Breast epithelium (tissue), 4 donors: ENCODE measurements around the gene AFF3. TPM values are rescaled to one million over a fixed set of nuclear protein-coding genes. Genes with fewer than 3 reads are reported as not detected.

Source experiments
- DNase-seq, 2 donors: peaks; one replicate each; pipeline ENCODE4 v3.0.0-alpha.2; 2019; ENCODE audit warnings: low spot score in 2 of 2
- H3K27ac ChIP-seq, 2 donors: fragments of 200-600 bp; sonication (generic) in 1 of 2; one replicate each; pipeline ENCODE4 v1.5.1; 2016 to 2019; ENCODE audit warnings: mild to moderate bottlenecking in 1 of 2
- H3K27me3 ChIP-seq, 2 donors: fragments of 200-600 bp; sonication (generic) in 1 of 2; one replicate each; pipeline versions ENCODE4 v1.5.1 to v1.6.0; 2017 to 2019; ENCODE audit warnings: control low read depth in 1 of 2, mild to moderate bottlenecking in 1 of 2
- H3K36me3 ChIP-seq: fragments of 200-600 bp; one replicate; pipeline ENCODE4 v1.5.1; 2019
- H3K4me1 ChIP-seq, 2 donors: fragments of 200-600 bp; sonication (generic); one replicate each; pipeline ENCODE4 v1.5.1; 2016 to 2019; ENCODE audit warnings: control low read depth in 1 of 2
- H3K4me3 ChIP-seq, 3 donors: fragments of 200-600 bp; sonication (generic); 1 replicate in 2 of 3; 2 replicates in 1 of 3; pipeline ENCODE4 v1.5.1; 2016 to 2019; ENCODE audit warnings: mild to moderate bottlenecking in 3 of 3, moderate library complexity in 2 of 3
- H3K9me3 ChIP-seq, 2 donors: fragments of 200-600 bp; sonication (generic) in 1 of 2; one replicate each; pipeline ENCODE4 v1.5.1; 2016 to 2019; ENCODE audit warnings: control low read depth in 1 of 2
- CTCF ChIP-seq, 3 donors: fragments of 450-650 bp; IDR thresholded peaks; one replicate each; pipeline ENCODE4 v1.5.1; 2016 to 2017; ENCODE audit warnings: antibody characterized with exemption in 3 of 3, mild to moderate bottlenecking in 3 of 3, moderate library complexity in 3 of 3
- POLR2A ChIP-seq: fragments of 450-650 bp; IDR thresholded peaks from one replicate; pipeline ENCODE4 v1.6.1; 2016; ENCODE audit warnings: antibody characterized with exemption, mild to moderate bottlenecking, moderate library complexity
- POLR2AphosphoS5 ChIP-seq, 3 donors: sonication (generic); formaldehyde crosslinking; IDR thresholded peaks; one replicate each; pipeline ENCODE4 v1.6.1; 2017; ENCODE audit warnings: antibody characterized with exemption in 3 of 3
- intact Hi-C: fragments of 100-400 bp; cut with DNase I; formaldehyde crosslinking; loops from one replicate; pipeline ENCODE4 v1.15.1; 2023; ENCODE audit warnings: low total_unique reads
- total RNA-seq, 3 donors: library from RNA; depleted of rRNA; stranded (reverse); fragments of >200 nt; gene quantifications; one replicate each; pipeline ENCODE4 v1.1.0, GENCODE V29; 2016

Gene AFF3
- total RNA-seq, 3 donors from 2014 or later = 8.2 to 116 (median 63.6) TPM

DNA sequence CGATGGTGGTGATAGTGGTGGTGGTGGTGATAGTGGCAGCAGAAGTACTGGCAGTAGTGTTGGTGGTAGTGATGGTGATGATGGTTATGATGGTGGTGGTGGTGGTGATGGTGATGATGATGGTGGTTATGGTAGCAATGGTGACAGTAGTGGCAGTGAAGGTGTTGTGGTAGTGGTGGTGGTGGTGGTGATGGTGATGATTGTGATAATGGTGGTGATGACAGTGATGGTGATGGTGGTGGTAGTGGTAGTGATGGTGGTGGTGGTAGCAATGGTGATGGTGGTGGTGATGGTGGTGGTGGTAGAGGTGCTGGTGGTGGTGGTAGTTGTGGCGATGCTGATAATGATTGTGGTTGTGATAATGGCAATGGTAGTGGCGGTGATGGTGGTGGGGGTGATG is 126.5 kb downstream of the AFF3 start:
- no peak for DNase-seq
- Histone ChIP-seq H3K4me3 (no peak overlapping the region), H3K27me3 (no peaks in the 10 kb centered on the region), H3K27ac (no peak overlapping the region), H3K4me1 (no peaks in the 10 kb centered on the region), H3K36me3 (no peaks in the 10 kb centered on the region), H3K9me3 (no peaks in the 10 kb centered on the region)
- TF ChIP-seq POLR2A (no peak), POLR2AphosphoS5 (IDR thresholded peaks at IDR 0.05) (no peak), CTCF (IDR thresholded peaks at IDR 0.05) (no peak)
- intact Hi-C loops = no loop called here

GRCh38 chr2:100013892-100014677 is 128.3 kb downstream of the AFF3 start:
- TF ChIP-seq POLR2AphosphoS5 (IDR thresholded peaks at IDR 0.05) (no peak), POLR2A (no peak), CTCF (IDR thresholded peaks at IDR 0.05) (no peak)
- Histone ChIP-seq H3K27ac (no peak overlapping the region), H3K9me3 (no peaks in the 10 kb centered on the region), H3K27me3 (no peaks in the 10 kb centered on the region), H3K4me1 (no peaks in the 10 kb centered on the region), H3K4me3 (no peak overlapping the region), H3K36me3 (no peaks in the 10 kb centered on the region)
- intact Hi-C loops = no loop called here
- DNase-seq = no peak

GRCh38 chr2:100012561-100012960 is 129.8 kb downstream of the AFF3 start:
- no peak overlapping the region for H3K27ac ChIP-seq
- H3K36me3 ChIP-seq = no peaks in the 10 kb centered on the region
- H3K4me1 ChIP-seq = no peaks in the 10 kb centered on the region
- intact Hi-C loops = no loop called here
- no peaks in the 10 kb centered on the region for H3K27me3 ChIP-seq
- no peaks in the 10 kb centered on the region for H3K9me3 ChIP-seq
- no peak overlapping the region for H3K4me3 ChIP-seq
- no peak for TF ChIP-seq POLR2A
- TF ChIP-seq POLR2AphosphoS5 (IDR thresholded peaks at IDR 0.05) = no peak
- TF ChIP-seq CTCF (IDR thresholded peaks at IDR 0.05) = no peak
- DNase-seq = no peak

GRCh38 chr2:100011272-100011731 is 131.1 kb downstream of the AFF3 start:
- Histone ChIP-seq H3K4me3 (no peak overlapping the region), H3K27me3 (no peaks in the 10 kb centered on the region), H3K4me1 (no peaks in the 10 kb centered on the region), H3K36me3 (no peaks in the 10 kb centered on the region), H3K9me3 (no peaks in the 10 kb centered on the region), H3K27ac (no peak overlapping the region)
- no peak for DNase-seq
- TF ChIP-seq CTCF (IDR thresholded peaks at IDR 0.05) (no peak), POLR2AphosphoS5 (IDR thresholded peaks at IDR 0.05) (no peak), POLR2A (no peak)
- intact Hi-C loops = no loop called here

DNA sequence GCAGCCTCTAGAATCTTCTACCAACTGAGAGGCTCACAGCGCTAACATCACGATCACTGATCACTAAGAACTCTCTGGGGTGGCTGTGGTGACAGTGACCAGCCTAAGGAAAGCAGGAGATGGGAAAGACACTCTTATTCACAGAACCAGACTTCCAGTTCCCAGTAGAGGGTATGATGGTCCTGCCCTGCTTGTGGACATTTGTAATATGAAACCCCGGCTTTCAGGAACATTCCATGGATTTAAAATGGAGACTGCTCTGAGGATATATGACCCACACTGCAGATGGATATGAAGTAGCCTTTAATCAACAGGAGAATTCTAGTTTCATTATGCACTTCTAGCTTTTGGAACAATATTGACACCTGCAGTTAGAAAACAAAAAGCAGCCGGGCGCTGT is 131.8 kb downstream of the AFF3 start:
- no peak overlapping the region for H3K27ac ChIP-seq
- no peaks in the 10 kb centered on the region for H3K4me1 ChIP-seq

More for the DNA sequence above, 131.8 kb downstream of the AFF3 start:
- Histone ChIP-seq H3K9me3 (no peaks in the 10 kb centered on the region), H3K4me3 (no peak overlapping the region), H3K36me3 (no peaks in the 10 kb centered on the region), H3K27me3 (no peaks in the 10 kb centered on the region)
- intact Hi-C loops = no loop called here
- DNase-seq = no peak
- no peak for TF ChIP-seq POLR2AphosphoS5 (IDR thresholded peaks at IDR 0.05)
- no peak for TF ChIP-seq POLR2A
- no peak for TF ChIP-seq CTCF (IDR thresholded peaks at IDR 0.05)
